Upper lobe of left lung (tissue), 4 donors: ENCODE measurements around the gene CSF1R.

ENCODE experiments used
- POLR2A ChIP-seq, 4 donors: fragments of 450-650 bp; IDR thresholded peaks; one replicate each; pipeline ENCODE4 v1.5.1; 2016 to 2017; ENCODE audit warnings: antibody characterized with exemption in 4 of 4, mild to moderate bottlenecking in 2 of 4
- TF ChIP-seq, protein P1 (sequence below), 6 experiments: fragments of 450-650 bp in 4 of 6; fragments of 200-600 bp in 2 of 6; sonication (generic) in 2 of 6; IDR thresholded peaks; one replicate each; pipeline ENCODE4 v1.5.1; 2016 to 2019; ENCODE audit warnings: antibody characterized with exemption in 6 of 6

DNA sequence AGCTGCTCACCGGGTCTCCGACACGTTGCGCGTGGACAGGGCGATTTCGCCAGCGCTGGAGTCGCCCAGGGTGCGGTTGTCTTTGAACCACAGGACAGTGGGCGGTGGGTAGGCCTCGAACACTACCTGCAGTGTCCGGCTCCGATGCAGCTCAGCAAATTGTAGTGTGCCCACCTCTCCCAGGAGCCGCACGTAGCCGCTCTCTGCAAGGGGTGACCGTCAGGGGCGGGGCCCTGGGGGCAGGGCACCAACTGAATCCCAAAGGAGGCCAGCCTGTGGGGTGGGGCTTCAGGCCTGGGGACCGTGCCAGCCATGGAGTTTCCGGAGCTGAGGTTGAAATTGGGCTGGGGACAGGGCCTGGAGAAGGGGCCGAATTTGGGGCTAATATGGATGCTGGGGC, 46.4 kb upstream of the CSF1R start:
- TF ChIP-seq, protein P1, sequence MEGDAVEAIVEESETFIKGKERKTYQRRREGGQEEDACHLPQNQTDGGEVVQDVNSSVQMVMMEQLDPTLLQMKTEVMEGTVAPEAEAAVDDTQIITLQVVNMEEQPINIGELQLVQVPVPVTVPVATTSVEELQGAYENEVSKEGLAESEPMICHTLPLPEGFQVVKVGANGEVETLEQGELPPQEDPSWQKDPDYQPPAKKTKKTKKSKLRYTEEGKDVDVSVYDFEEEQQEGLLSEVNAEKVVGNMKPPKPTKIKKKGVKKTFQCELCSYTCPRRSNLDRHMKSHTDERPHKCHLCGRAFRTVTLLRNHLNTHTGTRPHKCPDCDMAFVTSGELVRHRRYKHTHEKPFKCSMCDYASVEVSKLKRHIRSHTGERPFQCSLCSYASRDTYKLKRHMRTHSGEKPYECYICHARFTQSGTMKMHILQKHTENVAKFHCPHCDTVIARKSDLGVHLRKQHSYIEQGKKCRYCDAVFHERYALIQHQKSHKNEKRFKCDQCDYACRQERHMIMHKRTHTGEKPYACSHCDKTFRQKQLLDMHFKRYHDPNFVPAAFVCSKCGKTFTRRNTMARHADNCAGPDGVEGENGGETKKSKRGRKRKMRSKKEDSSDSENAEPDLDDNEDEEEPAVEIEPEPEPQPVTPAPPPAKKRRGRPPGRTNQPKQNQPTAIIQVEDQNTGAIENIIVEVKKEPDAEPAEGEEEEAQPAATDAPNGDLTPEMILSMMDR (IDR thresholded peaks at IDR 0.05): no peak
- TF ChIP-seq POLR2A (IDR thresholded peaks at IDR 0.05): no peak
